ENCODE data around the gene SH3BP4.

The SH3BP4 gene

DNA sequence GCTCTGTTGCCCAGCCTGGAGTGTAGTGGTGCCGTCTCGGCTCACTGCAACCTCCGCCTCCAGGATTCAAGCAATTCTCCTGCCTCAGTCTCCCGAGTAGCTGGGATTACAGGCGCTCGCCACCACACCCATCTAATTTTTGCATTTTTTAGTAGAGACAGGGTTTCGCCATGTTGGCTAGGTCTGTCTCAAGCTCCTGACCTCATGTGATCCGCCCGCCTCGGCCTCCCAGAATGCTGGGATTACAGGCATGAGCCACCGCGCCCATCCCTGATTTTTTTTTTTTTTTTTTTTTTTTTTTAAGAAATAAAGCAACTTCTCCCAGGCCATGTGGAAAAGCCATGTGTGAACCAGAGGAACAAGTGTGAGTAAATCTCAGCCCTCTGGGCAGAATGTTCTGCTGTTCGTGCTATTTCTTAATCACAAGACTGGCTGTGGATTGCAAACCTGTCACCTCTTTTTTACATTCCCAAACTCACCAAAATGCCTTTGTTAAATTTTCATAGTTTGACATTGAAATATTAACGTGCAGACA, 6.4 kb upstream of the SH3BP4 start:
- no peak for DNase-seq

DNA sequence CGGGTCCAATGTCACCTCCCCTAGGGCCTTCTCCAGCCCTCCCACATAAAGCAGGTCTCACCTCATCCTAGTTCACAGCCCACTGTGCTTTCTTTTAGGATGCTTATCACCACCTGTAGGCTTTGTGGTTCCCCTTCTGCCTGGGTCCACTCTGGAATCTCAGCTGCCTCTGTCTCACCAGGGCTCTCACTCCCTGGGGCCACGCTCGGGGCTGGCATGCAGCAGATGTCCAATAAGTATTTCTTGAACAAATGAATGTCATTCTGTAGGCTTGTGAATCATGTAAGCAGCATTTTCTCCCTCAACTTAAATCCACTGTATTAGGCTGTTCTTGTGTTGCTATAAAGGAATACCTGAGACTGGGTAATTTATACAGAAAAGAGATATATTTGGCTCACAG, 4.3 kb upstream of the SH3BP4 start:
- DNase-seq, result no peak

DNA sequence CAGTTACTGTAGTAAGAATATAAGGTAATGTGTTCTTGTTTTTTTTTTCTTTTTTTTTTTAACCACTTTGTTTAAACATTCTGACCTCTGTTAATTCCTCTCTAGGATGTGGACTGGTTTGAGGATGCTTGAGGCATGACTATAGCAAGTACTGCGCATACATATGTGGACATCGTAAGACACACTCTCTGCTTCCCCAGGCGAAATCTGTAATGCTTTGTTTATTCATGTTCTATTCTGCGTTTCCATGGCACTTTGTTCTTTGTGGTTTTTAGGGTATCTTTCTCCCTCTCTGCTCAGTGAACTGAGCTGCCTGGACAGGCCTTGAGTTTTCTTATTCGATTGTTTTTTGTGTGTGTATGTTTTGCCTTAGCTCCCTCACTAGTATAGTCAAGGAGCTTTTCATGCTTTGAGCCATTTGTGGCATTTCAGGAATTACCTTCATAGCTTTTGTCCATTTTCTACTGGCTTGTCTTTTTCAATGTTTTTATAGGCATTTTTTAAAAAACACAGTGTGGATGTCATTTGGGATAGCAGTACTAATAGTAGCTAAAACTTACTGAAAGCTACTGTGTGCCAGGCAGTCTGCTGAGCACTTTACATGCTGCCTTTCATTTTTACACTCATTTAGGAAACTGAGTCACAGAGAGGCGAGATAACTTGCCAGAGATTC, 1.9 kb upstream of the SH3BP4 start:
- no peak for DNase-seq

DNA sequence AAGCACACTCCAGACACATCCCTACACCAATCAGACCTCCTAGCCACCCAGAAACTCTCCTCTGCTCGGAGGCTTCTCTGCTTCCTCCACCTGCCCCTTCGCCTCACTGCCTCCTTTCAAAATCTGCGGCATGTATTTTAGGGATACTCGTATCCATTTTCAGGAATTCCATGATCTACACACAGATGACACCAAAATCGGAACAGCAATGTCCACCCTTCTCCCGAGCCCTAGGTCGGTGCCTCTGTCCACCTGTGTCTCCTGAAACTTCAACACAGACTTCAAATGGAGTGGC, 1.4 kb upstream of the SH3BP4 start:
- no peak for DNase-seq

DNA sequence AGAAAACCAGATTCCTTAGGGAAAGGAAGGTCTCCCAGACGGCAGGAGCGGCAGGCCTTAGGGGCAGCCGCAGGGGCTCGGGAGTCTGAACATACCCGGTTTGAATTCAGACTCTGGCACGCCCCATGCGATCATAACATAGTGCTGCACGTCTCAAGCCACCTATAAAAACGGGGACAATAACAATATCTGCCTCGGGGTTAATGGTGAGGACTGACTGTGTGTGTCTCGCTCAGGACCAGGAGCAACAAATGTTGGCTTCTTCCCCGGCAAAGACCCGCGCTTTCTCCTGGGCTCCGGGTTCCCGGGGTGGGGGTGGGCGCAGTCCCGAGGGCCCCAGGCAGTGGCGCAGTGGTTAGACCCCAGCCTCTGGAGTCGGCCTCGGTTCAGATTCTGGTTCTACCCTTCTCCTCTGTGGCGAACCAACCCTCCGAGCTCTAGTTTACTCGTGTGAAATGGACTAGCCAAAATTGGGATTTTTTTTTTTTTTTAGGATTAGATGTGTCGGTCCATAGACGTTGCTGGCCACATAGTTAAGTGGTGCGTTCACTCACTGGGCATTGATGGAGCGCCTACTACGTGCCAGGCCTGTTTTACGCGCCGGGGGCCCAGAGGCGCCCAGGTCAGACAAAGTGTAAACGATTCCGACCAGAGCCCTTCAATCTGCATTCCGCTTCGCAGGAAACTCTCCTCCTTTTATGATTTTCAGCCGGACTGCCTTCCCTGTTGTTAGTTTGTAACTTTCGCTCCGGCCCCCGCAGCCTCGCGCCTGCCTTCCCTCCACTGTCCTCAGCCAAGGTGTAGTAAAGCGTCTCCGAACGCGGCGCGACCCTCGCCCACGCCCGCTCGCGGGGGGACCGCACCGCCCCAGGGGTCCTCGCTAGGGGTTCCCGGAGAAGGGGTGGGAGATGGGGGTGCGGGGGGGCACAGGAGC, 820 bp upstream of the SH3BP4 start:
- DNase-seq, result peak in 1 of 2 donors; percentile 13

DNA sequence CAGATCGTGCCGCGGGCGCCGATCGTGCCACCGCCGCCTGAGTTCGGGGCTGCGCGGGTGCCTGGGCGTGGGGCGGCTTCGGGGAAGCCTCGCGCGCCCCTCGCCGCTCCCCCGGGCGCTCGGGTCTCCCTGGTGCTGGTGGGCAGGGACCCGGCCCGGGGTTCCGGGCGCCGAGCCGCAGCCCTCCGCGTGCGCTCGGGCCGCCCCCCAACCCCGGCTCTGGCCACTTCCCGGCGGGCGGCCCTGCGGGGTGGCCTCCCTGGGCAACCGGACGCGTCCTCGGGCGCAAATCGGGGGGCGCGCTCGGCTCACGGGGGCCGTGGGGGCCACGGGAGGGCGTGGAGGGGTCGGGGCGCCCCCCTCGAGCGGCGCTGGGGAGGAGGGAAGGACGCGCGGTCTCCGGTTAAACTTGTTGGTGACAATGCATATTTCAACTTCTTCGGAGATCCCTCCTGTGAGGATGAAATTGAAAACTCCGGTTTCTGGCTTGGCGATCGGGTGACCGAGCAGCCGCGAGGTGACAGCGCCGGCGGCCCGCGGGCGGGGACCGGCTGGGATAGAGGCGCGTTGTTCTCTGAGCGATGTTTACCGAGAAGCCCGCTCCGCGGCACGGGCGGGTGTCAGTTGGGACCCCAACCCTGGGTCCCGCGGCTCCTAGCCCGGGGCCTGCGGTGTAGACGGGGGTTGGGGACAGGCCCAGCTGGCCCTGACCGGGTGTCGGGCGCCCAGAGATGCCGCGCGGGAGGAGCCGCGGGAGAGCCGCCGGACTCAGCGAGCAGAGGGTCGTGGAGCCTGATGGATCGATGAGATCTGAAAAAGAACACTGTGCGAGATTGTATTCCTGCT, 676 bp downstream of the SH3BP4 start:
- DNase-seq, result peak in 1 of 2 donors; percentile 21

DNA sequence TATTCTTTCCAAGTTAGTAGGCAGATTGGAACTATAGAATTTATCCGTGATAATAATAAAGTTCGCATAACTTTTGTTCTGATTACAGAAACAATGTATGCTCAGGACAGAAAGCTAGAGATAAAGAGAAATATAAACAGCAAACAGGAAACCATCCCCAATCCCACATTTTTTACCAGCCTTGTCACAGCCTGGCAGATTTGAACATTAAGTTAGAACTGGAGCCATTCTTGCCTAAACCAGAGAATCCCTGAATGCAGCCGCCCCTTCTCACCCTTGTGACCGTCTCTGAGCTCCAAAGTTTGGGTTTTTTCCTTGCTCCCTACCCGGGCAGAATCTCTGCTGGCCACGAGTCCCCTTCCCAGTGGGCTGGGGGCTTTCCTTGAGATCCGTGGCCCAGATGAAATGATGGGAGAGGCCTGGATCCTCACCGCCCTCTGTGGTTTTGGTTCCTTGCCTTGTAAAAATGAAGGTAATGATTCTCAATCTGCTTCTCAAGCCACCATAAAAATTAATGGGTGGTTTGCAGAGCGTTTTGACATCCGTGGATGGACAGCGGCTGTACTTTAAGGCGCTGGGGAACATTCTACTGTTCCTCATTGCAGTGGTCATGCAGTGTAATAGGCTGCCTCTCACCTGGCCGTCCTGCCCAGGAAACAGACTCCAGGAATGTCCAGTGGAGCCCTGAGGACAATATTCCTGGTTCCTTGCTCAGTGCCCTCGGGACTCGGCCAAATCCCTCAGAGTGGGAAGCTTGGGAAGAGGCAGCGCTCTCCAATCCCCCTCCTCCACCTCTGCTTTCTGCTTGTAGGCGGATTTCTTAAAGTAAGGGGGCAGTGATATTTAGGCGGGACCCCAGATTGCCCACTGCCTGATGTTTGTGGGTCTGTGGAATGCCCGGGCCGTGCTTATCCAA, 1.6 kb downstream of the SH3BP4 start:
- DNase-seq, result no peak

DNA sequence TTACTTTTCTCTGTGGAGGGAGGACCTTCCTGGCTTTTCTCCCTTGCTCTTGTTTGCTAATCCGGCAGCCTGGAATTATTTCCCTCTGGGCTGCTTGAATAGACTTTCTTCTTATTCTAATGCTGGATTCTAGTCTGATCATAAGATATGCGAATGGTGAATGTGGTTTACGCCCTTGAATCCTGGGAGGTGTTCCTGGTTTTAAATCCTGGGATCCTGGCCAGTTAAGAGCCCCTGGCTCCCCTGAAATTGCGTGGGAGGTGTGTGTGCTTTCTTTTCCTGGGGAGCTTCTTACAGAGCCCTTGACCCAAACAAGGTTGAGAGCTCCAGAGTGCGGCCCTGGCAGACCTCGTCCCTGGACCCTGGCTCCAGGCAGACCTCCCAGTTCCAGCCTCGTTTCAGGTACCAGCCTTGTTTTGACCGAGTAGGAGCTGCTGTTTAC, 2.8 kb downstream of the SH3BP4 start:
- DNase-seq, result no peak

DNA sequence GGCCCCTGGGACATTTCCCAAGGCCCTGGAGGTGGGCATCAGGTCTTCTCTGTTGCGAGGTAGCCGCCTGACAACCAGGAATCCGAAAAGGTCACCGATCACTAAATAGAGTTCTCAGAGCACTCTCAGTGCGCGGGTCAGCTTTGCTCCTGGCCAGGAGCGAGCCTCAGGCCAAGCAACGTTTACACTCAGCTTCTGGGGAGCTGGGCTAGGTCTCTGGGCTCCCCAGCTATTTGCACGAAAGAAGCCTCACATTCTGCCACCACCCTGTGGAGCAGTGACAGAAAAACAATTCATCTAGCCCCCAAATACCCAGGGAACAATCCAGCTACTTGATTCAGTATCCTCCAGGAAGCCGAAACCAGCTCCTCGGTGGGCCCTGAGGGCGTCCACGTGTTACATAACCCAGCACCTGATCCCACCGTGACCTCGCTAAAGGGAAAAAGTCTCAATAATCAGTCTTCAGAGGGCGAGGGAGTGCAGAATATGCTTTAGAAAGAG, 3.3 kb downstream of the SH3BP4 start:
- DNase-seq, result no peak

DNA sequence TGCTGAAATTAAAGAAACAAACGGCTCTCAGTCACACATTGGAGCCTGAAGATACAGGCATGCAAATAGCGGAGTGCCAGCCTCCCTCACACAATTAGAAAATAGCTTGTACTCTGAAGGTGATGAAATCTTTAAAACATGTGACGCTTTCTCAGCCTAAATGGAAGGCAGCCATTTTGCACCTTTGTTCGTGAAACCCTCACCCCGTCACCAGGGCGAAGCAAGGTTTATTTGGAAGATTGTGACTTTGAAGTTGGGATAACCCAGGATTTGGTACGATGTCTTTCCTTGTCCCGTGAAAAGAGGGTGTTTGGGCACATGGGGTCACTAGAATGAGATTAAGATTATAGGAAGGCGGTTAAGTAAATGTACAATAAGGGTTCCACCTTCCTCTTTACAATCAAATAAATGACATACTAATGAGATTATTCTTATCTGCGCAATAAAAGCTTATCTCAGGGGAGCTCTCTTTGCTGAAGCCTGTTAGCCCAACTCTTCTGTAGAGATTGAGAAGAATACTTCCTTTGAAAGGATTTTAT, 4.2 kb downstream of the SH3BP4 start:
- DNase-seq, result no peak

DNA sequence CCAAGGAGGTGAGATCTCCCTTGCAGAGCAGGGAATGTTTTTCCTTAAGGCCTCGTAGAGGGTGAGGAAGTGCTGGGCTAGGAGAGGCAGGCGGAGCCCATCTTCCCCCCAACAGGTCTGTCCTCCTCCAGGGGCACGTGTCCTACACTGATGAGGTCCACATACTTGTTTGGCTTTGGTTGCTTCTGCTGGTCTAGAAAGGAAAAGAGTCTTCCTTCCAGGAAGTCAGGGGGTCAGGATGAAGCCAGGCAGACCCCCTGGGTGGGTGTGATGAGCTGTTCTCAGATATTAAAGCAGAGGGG, 6.0 kb downstream of the SH3BP4 start:
- no peak for DNase-seq

DNA sequence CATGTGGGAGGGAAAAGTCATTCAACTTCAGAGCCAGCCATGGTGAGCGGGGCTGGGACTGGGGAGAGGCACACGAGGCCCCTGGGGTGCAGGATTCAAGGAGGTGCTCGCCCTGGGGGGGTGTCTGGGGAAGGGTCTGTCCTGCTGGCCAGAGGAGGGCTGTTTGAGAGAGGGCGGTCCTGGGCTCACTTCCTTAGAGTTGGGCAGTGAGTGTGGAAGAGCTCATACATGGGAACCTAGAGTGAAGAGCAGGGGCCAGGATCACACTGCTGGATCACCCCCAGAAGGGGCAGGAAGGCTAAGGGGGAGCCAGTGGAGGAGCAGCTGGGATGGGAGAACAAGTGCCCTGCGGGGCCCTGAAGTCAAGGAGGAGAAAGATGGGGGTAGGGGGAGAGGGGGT, 6.5 kb downstream of the SH3BP4 start:
- DNase-seq, result no peak

DNA sequence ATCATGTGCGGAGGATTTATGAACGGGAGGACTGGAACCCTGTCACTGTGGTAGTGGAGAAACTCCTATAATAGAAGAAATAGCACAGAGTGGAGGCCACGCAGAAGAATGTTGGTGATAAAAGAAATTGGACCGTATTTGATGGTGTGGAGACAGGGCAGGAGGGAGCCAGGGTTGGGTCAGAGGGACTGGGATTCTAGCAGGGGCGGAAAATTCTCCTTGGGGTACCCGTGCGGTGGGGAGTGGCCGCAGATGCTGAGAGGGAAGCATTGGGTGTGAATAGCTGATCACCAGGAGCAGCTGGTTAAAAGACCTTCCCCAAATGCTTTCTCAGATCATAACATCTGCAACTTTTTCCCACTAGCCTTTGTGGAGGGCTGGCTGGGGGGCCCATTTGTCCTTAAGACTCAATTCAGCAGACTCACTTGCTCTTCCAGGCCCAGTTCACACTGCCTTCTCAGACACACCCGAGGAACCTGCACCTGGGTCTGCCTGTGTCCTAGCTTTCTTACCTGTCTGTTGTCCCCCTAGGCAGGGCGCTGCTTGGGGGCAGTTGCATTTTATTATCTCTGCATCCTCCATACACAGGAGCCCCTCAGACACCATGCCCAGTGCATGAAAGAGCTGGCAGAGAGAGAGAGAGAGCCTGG, 7.1 kb downstream of the SH3BP4 start:
- no peak for DNase-seq

DNA sequence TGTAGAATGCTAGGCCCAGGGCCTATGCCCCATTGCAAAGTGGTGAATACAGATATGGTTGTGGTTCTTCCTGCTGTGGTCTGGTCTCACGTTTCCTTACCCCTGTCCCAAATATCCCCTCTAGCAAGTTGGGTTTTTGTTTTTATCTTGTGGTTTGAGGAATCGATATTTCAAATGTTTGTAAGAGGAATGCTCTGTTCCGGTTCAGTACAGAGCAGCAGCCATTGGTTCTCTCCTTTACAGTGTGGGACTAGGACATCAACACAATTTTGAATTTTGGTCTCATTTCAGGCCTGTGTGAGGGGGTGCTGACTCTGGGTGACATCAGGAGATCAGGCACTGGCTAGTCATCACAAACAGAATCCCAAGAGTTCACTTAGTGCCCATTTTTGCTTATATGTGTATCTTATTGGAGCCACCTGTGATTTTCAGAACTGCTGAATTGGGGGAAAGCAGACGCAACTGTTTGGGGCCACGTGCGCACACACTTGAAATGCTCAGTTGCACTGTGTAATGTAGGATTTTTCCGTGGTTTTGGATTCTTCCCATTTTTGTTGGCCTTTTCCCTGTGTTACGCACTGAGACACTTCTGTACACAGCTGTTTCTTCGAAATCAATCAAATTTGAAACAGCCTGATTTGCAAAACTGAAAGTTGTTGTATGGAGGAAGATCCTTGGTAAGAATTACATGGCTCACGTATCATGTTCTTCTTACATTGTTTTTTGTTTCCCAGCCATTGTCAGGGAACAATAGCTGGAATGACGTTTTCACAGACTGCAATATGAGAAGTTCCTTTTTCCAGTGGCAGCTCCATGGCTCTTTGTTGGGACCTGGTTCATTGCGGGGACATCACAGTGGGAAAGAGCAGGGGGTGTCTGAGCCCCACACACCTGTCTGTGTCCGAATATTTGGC, 8.6 kb downstream of the SH3BP4 start:
- no peak for DNase-seq

DNA sequence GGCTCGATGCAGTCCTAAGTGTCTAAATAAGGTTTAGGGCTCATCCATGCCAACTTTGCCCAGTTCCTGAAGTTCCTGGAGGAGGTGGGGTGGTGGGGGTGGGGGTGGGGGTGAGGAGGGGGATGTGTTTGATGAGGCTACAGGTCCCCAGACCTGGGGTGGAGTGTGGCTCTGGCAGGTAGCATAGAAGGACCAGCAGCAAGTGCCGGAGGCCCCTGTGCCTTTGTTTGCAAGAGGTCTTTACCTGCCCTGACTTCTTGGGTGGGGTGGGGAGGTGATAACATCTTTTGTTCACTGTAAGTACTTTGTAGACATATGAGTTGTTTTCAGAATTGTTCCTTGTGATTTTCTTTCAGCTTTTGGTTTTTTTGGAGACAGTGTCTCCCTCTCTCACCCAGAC, 10.0 kb downstream of the SH3BP4 start:
- no peak for DNase-seq

DNA sequence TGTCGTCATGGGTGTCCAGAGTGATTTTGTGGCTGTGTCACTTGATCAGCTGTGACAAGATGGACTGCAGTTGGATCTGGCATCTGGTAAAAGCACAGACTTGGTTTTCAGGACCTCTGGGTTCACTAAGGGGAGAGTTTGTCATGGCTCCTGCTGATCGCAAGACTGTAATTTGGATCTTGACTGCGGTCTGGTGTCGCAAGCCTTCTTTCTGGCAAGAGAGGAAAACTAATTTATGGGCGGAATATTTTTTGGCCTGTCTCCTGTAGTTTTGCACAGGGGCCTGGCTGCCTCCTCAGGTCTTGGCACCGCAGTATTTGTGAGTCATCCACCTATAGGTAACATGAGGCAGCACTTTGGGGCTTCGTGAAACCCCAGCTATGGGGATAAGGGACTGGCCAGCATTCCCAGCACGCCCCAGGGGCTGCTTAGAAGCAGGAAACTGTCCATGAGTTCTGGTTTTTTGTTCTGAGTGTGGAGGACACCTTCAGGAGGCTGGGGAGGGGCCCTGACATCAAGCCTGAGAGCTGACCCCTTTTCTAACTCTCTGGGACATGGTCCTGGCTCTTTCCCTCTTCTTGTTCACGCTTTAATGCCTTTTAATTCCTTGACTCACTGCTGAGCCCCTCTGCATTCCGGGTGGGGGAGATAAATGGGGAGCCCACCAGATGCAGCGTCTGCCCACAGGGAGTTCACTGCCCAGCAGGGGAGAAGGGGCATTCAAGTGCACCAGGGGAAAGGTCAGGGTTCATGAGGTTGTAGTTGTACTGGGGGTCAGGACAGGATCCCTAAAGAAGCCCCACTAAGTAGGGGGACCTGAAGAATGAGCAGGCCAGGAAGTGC, 12.2 kb downstream of the SH3BP4 start:
- DNase-seq, result no peak

DNA sequence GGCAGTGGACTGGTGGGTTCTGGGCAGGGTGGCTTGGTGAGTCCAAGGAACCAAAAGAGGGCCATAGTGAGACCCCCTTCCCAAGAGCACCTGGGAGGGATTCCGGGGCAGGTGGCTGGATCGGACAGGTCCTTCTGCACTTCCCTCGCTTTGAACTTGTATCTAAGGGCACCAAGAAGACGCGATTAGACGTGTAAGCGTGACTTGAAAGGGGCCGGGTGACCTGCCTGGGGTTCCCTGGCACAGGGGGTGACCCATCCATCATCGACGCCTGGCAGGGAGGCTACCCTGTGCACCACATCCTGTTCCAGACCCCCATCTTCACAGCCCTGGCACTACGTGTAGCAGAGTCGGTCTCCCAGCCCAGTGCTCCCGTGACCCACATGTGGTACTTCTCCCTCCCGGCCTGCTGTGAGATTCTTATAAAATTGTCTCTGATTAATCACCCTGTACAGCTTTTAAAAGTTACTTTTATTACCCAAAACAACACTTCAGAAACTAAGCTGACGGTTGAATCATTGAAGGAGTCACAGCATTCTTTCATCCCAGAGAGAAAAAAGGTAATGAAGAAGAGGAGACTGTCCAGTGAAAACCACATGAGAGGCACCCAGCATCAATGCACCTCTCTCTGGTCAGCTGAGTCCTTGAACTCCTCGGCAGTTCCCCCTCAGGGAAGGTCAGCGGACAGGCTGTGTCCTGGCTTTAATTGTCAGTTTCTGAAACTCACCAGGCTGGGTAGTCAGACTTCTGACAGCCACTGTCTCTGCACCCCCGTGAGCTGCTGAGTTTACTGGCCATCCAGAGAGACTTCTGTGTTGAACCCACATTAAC, 13.0 kb downstream of the SH3BP4 start:
- DNase-seq, result no peak

DNA sequence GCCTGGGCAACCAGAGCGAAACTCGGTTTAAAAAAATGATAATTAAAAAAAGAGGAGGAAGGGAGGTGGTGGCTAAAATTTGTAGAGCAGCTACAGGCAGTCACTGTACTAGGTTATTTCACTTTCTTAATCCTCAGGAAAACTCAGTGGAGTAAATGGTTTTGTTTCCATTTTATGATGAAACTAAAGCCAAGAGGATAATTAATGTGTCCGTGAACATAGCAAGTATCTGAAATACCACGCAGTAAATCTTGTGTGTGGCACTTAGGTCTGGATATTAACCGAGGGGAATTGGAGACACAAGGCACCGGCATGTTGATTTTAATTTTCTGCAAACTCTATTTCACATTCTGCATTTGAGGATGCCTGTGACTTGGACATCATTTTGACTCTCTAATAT, 14.5 kb downstream of the SH3BP4 start:
- no peak for DNase-seq

Data from stimulated activated CD4-positive, alpha-beta T cell treated with anti-CD3 and anti-CD28 coated beads, Interleukin-2, amount 100 ng/mL, for 24 hours (primary cell).